ENCODE results near the gene SARDH.

Gene SARDH

DNA sequence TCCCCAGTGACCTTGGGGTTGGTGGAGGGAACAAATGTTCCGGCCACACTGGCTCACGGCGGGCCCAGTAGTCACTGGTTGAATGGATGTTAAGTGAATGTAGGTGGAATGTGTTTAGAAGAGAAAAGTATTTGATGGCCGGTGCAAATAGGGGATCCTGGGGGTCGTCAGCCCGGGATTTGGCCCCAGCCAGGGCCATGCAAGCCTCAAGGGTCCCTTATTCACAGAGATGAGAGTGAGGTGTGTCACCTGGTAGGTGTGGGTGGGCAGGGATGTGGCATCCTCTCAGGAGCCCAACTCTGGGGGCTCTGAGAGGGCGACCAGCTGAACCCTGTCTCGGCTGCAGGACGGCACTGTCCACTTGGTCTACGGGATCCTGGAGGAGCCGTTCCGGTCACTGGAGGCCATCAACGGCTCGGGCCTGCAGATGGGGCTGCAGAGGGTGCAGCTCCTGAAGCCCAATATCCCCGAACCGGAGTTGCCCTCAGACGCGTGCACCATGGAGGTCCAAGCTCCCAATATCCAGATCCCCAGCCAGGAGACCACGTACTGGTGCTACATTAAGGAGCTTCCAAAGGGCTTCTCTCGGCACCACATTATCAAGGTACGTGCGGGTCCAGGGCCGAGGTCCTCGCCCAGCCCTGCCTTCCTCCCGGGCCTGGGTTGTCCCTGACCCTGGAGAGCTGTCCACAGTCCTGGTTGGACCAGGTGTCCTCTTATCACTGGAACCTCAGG, 96.1 kb downstream of the SARDH start:
- Histone ChIP-seq H3K36me3 (ENCODE audit: control insufficient read depth in 1 of 2, insufficient read depth in 2 of 2, low read length in 2 of 2) (no peaks in the 10 kb centered on the region), H3K4me1 (ENCODE audit: control insufficient read depth in 1 of 2, insufficient read depth in 2 of 2, low read length in 2 of 2) (no peaks in the 10 kb centered on the region), H3K9ac (ENCODE audit: low read depth in 1 of 2, low read length in 2 of 2) (no peak overlapping the region), H3K9me3 (ENCODE audit: control insufficient read depth in 1 of 2, low read length in 2 of 2) (no peaks in the 10 kb centered on the region), H3K4me3 (ENCODE audit: low read depth in 1 of 2, low read length in 2 of 2) (no peak overlapping the region), H3K27ac (ENCODE audit: low read depth, low read length) (no peak overlapping the region), H3K27me3 (ENCODE audit: control insufficient read depth in 1 of 2, insufficient read depth in 2 of 2, low read length in 2 of 2) (no peaks in the 10 kb centered on the region)

DNA sequence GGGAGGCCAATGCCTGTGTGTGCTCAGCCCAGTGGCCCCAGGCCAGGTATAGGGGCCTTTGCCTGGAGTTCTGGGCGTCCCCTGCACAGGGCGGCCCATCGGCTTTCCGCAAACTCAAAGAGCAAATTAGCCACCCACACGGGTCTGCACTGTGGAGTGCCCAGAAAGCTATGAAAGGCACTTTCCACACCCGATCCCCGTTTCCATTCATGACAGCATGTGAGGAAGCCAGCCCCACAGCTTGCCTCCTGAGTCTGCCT, 96.8 kb downstream of the SARDH start:
- no peaks in the 10 kb centered on the region for H3K4me1 ChIP-seq (ENCODE audit: control insufficient read depth in 1 of 2, insufficient read depth in 2 of 2, low read length in 2 of 2)
- H3K36me3 ChIP-seq (ENCODE audit: control insufficient read depth in 1 of 2, insufficient read depth in 2 of 2, low read length in 2 of 2) = no peaks in the 10 kb centered on the region
- no peaks in the 10 kb centered on the region for H3K9me3 ChIP-seq (ENCODE audit: control insufficient read depth in 1 of 2, low read length in 2 of 2)
- H3K27me3 ChIP-seq (ENCODE audit: control insufficient read depth in 1 of 2, insufficient read depth in 2 of 2, low read length in 2 of 2) = no peaks in the 10 kb centered on the region
- no peak overlapping the region for H3K4me3 ChIP-seq (ENCODE audit: low read depth in 1 of 2, low read length in 2 of 2)
- H3K9ac ChIP-seq (ENCODE audit: low read depth in 1 of 2, low read length in 2 of 2) = no peak overlapping the region
- H3K27ac ChIP-seq (ENCODE audit: low read depth, low read length) = no peak overlapping the region

DNA sequence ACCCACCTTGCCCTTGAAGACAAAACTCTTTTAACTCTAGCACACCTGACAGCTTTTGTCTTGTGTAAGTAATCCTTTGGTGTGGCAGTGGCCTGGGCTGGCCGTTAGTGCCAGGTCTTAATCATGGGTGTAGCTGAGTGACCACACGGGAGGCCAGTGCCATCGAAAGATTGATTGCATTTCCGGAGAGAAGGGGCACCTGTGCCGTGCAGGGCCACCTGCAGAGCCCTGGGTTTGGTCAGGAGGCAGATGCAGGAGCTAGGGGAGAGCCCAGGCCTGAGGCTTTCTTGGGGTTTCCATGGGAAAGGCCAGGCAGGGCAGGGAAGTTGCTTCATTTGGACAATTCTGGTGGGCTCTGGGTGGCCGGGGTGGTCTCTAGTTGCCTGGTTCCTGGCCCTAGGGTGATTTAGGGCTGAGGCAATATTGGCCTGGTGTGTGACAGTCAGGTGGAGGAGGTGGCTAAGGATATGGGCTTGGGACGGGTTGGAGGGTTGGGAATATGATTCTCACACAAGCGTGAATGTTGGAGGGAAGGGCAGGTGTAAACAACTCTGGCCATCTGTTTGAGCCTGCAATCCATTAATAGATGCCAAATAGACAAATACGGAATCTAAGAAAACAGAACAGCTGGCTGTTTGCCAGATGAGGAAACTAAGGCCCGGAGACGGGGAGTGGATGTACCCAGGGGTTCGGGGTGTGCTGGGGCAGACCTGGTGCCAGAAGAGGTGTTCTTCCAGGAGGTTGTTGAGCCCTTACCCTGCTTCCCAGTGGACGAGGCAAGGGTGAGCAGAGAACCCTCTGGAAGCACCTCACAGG, 97.4 kb downstream of the SARDH start:
- Histone ChIP-seq H3K27ac (ENCODE audit: low read depth, low read length) (no peak overlapping the region), H3K9me3 (ENCODE audit: control insufficient read depth in 1 of 2, low read length in 2 of 2) (no peaks in the 10 kb centered on the region), H3K27me3 (ENCODE audit: control insufficient read depth in 1 of 2, insufficient read depth in 2 of 2, low read length in 2 of 2) (no peaks in the 10 kb centered on the region), H3K9ac (ENCODE audit: low read depth in 1 of 2, low read length in 2 of 2) (no peak overlapping the region), H3K4me1 (ENCODE audit: control insufficient read depth in 1 of 2, insufficient read depth in 2 of 2, low read length in 2 of 2) (no peaks in the 10 kb centered on the region), H3K4me3 (ENCODE audit: low read depth in 1 of 2, low read length in 2 of 2) (no peak overlapping the region), H3K36me3 (ENCODE audit: control insufficient read depth in 1 of 2, insufficient read depth in 2 of 2, low read length in 2 of 2) (no peaks in the 10 kb centered on the region)

DNA sequence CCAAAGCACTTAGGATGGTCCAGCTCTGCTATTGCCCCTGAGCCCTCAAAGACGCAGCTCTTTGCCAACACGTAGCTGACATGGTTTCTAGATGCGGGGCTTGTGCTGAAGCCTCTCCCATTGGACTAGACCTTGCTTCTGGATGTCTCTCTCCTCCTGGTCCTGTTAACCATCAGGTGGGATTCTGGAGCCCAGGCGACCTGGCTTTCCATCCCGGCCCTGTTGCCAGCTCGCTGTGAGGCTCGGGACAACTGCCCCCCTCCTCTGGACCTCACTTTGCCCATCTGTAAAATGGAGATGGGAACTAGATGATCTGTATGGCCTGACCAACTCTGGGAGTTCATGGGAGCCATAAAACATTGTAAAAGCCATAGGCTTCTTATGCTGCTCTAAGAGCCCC, 98.0 kb downstream of the SARDH start:
- Histone ChIP-seq H3K27me3 (ENCODE audit: control insufficient read depth in 1 of 2, insufficient read depth in 2 of 2, low read length in 2 of 2) (no peaks in the 10 kb centered on the region), H3K4me1 (ENCODE audit: control insufficient read depth in 1 of 2, insufficient read depth in 2 of 2, low read length in 2 of 2) (no peaks in the 10 kb centered on the region), H3K9me3 (ENCODE audit: control insufficient read depth in 1 of 2, low read length in 2 of 2) (no peaks in the 10 kb centered on the region), H3K36me3 (ENCODE audit: control insufficient read depth in 1 of 2, insufficient read depth in 2 of 2, low read length in 2 of 2) (no peaks in the 10 kb centered on the region), H3K9ac (ENCODE audit: low read depth in 1 of 2, low read length in 2 of 2) (no peak overlapping the region), H3K4me3 (ENCODE audit: low read depth in 1 of 2, low read length in 2 of 2) (no peak overlapping the region), H3K27ac (ENCODE audit: low read depth, low read length) (no peak overlapping the region)

DNA sequence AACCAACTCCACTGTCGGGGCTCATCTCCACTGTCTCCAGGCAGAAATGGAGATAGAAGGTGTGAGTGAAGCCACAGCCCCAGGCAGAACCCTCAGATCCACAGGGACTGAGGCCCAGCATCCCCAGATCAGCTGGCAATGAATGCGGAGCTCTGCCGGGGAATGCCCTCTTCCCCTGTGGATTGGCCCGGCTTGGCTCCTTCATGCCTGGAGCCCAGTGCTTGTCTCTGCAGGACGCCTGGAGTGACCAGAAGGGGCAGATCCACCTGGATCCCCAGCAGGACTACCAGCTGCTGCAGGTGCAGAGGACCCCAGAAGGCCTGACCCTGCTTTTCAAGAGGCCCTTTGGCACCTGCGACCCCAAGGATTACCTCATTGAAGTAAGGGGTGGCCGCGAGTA, 98.5 kb downstream of the SARDH start:
- Histone ChIP-seq H3K4me3 (ENCODE audit: low read depth in 1 of 2, low read length in 2 of 2) (no peak overlapping the region), H3K27me3 (ENCODE audit: control insufficient read depth in 1 of 2, insufficient read depth in 2 of 2, low read length in 2 of 2) (no peaks in the 10 kb centered on the region), H3K36me3 (ENCODE audit: control insufficient read depth in 1 of 2, insufficient read depth in 2 of 2, low read length in 2 of 2) (no peaks in the 10 kb centered on the region), H3K4me1 (ENCODE audit: control insufficient read depth in 1 of 2, insufficient read depth in 2 of 2, low read length in 2 of 2) (no peaks in the 10 kb centered on the region), H3K9ac (ENCODE audit: low read depth in 1 of 2, low read length in 2 of 2) (no peak overlapping the region), H3K9me3 (ENCODE audit: control insufficient read depth in 1 of 2, low read length in 2 of 2) (no peaks in the 10 kb centered on the region), H3K27ac (ENCODE audit: low read depth, low read length) (no peak overlapping the region)

DNA sequence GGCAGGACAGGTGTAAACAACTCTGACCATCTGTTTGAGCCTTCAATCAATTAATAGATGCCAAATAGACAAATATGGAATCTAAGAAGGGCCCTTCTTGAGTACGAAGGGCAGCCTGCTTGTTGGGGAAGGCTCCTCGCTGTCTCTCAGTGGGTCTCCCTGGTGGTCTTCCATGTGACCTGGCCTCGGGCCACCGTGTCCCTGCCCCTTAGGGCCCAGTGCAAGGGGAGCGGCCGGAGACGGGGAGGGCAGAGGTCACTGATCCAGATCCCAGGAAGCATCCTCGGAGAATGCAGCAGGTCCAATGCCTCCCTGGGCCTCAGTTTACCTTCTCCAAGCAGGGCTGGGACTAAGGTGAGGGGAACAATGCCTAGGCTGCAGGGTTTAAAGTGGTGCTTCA, 99.4 kb downstream of the SARDH start:
- H3K27me3 ChIP-seq (ENCODE audit: control insufficient read depth in 1 of 2, insufficient read depth in 2 of 2, low read length in 2 of 2) = no peaks in the 10 kb centered on the region

DNA sequence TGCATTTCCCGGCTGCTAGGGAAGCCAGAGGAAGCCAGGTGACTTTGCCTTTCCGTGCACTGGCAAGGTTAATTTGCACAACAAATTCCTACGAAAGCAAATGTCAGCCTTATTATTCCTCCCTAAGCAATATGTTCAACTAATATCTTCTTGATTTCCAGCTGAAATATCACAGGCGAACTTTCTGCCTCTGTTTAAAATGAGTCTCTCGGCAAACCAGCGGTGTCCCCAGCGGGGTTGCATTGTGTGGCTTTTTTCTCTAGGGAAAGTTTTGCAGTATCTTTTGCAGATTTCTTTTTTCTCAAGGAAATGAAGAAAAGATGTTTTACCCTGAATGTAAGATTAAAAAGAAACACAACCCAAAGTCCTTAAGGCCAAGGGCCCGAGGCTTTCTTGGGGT, 100.1 kb downstream of the SARDH start:
- Histone ChIP-seq H3K36me3 (ENCODE audit: control insufficient read depth in 1 of 2, insufficient read depth in 2 of 2, low read length in 2 of 2) (no peaks in the 10 kb centered on the region), H3K9me3 (ENCODE audit: control insufficient read depth in 1 of 2, low read length in 2 of 2) (no peaks in the 10 kb centered on the region), H3K4me3 (ENCODE audit: low read depth in 1 of 2, low read length in 2 of 2) (no peak overlapping the region), H3K4me1 (ENCODE audit: control insufficient read depth in 1 of 2, insufficient read depth in 2 of 2, low read length in 2 of 2) (no peaks in the 10 kb centered on the region), H3K9ac (ENCODE audit: low read depth in 1 of 2, low read length in 2 of 2) (no peak overlapping the region), H3K27ac (ENCODE audit: low read depth, low read length) (no peak overlapping the region), H3K27me3 (ENCODE audit: control insufficient read depth in 1 of 2, insufficient read depth in 2 of 2, low read length in 2 of 2) (no peaks in the 10 kb centered on the region)

More for the DNA sequence above, 99.4 kb downstream of the SARDH start:
- no peak overlapping the region for H3K4me3 ChIP-seq (ENCODE audit: low read depth in 1 of 2, low read length in 2 of 2)
- no peak overlapping the region for H3K27ac ChIP-seq (ENCODE audit: low read depth, low read length)
- H3K9me3 ChIP-seq (ENCODE audit: control insufficient read depth in 1 of 2, low read length in 2 of 2) = no peaks in the 10 kb centered on the region
- H3K9ac ChIP-seq (ENCODE audit: low read depth in 1 of 2, low read length in 2 of 2) = no peak overlapping the region
- H3K4me1 ChIP-seq (ENCODE audit: control insufficient read depth in 1 of 2, insufficient read depth in 2 of 2, low read length in 2 of 2) = no peaks in the 10 kb centered on the region
- no peaks in the 10 kb centered on the region for H3K36me3 ChIP-seq (ENCODE audit: control insufficient read depth in 1 of 2, insufficient read depth in 2 of 2, low read length in 2 of 2)

DNA sequence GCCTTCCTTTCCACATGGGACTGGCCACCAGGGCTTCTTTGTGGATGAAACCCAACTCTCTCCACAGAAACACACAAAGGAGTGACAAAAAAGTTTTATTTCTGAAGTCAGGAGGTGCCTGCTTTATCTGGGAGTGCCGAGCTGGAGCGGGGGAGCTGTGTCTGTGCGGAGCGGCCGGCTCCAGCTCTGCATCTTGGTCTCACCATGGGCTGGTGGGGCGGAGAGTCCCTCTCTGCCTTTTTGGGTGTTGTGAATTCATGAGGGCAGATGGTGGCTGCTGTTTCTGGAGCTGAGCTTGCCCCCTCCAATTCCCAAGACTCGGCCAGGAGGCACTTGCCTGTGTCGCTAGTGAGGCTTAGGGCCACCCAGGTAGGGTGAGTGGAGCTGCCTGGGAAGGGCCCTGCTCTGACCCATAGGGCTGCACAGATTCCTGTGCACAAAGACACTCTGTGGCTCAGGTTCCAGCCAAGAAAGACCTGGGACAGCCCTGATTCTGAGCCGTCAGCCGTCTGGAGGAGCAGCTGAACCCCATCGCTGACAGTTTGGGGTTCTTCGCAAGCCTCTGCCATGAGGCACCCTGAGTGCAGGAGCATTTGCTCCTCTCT, 100.6 kb downstream of the SARDH start:
- Histone ChIP-seq H3K36me3 (ENCODE audit: control insufficient read depth in 1 of 2, insufficient read depth in 2 of 2, low read length in 2 of 2) (no peaks in the 10 kb centered on the region), H3K27me3 (ENCODE audit: control insufficient read depth in 1 of 2, insufficient read depth in 2 of 2, low read length in 2 of 2) (no peaks in the 10 kb centered on the region), H3K9me3 (ENCODE audit: control insufficient read depth in 1 of 2, low read length in 2 of 2) (no peaks in the 10 kb centered on the region), H3K4me1 (ENCODE audit: control insufficient read depth in 1 of 2, insufficient read depth in 2 of 2, low read length in 2 of 2) (no peaks in the 10 kb centered on the region), H3K27ac (ENCODE audit: low read depth, low read length) (no peak overlapping the region), H3K9ac (ENCODE audit: low read depth in 1 of 2, low read length in 2 of 2) (no peak overlapping the region), H3K4me3 (ENCODE audit: low read depth in 1 of 2, low read length in 2 of 2) (no peak overlapping the region)

DNA sequence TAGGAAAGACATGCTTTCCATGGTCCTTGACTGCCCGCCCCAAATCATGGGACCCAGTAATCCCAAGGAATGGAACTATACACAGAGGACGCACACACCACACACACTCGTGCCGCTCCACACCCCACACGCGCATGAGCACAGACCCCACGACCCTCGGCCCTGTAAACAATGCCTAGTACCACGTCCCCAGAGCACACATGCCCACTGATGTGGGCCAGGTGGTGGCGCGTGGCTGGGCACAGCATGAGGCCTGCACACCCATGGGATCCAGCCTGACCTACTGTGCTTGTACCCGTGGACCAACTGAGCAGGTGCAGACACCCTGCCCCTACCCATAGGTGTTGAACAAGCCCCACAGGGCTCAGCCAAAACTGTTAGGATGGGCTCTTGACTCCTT, 101.2 kb downstream of the SARDH start:
- no peaks in the 10 kb centered on the region for H3K27me3 ChIP-seq (ENCODE audit: control insufficient read depth in 1 of 2, insufficient read depth in 2 of 2, low read length in 2 of 2)
- H3K4me1 ChIP-seq (ENCODE audit: control insufficient read depth in 1 of 2, insufficient read depth in 2 of 2, low read length in 2 of 2) = no peaks in the 10 kb centered on the region
- no peaks in the 10 kb centered on the region for H3K9me3 ChIP-seq (ENCODE audit: control insufficient read depth in 1 of 2, low read length in 2 of 2)
- H3K27ac ChIP-seq (ENCODE audit: low read depth, low read length) = no peak overlapping the region
- no peak overlapping the region for H3K4me3 ChIP-seq (ENCODE audit: low read depth in 1 of 2, low read length in 2 of 2)
- no peaks in the 10 kb centered on the region for H3K36me3 ChIP-seq (ENCODE audit: control insufficient read depth in 1 of 2, insufficient read depth in 2 of 2, low read length in 2 of 2)
- H3K9ac ChIP-seq (ENCODE audit: low read depth in 1 of 2, low read length in 2 of 2) = no peak overlapping the region
